A549 (cell line): ENCODE measurements around the gene MAP1S. TPM values are rescaled to one million over a fixed set of nuclear protein-coding genes. Genes with fewer than 3 reads are reported as not detected.

ENCODE experiments used
- ATAC-seq, 2 experiments: fragments of 200-7000 bp in 1 of 2; fragments of >200 bp in 1 of 2; cut with Nextera tagmentation in 1 of 2; cut with Tn5 transposase in 1 of 2; 3 replicates each; pipeline versions ENCODE4 v1.8.0 to v1.9.1; 2018 to 2020; ENCODE audit warnings: mild to moderate bottlenecking in 1 of 2, moderate library complexity in 1 of 2
- CTCF ChIA-PET: fragments of 300-600 bp; sonication (Branson Sonifier 250); formaldehyde crosslinking; extraction: SDS; loops from one replicate; lab custom pipeline; 2021; ENCODE audit warnings: antibody characterized with exemption, inconsistent platforms; lab: Yijun Ruan, JAX
- POLR2A ChIA-PET: fragments of 350-600 bp; formaldehyde crosslinking; extraction: SDS; loops from one replicate; lab custom pipeline; 2021; ENCODE audit warnings: antibody characterized with exemption, inconsistent platforms; lab: Yijun Ruan, JAX
- DNase-seq, 2 experiments: peaks; one replicate each; pipeline versions ENCODE4 v3.0.0 to v3.0.0-alpha.2; 2011 to 2016; ENCODE audit warnings: low read depth in 1 of 2, low spot score in 1 of 2
- FAIRE-seq: peaks from 2 replicates; lab custom pipeline; 2011; peaks lifted over from hg19 to GRCh38; lab: Jason Lieb, UNC
- H3K27ac ChIP-seq, 2 experiments: fragments of >200 bp; sonication (Bioruptor Twin); formaldehyde crosslinking; 3 replicates each; pipeline ENCODE4 v1.5.1; 2016 to 2017
- H3K4me1 ChIP-seq: fragments of >200 bp; sonication (Bioruptor Twin); formaldehyde crosslinking; 3 replicates; pipeline ENCODE4 v1.6.1; 2016
- H3K4me2 ChIP-seq: fragments of >200 bp; sonication (Bioruptor Twin); formaldehyde crosslinking; 3 replicates; pipeline ENCODE4 v1.6.1; 2016
- H3K4me3 ChIP-seq: fragments of >200 bp; sonication (Bioruptor Twin); formaldehyde crosslinking; 3 replicates; pipeline ENCODE4 v1.5.1; 2016
- H3K9me3 ChIP-seq: fragments of >200 bp; sonication (Bioruptor Twin); formaldehyde crosslinking; 3 replicates; pipeline ENCODE4 v1.6.1; 2016
- CBX2 ChIP-seq: fragments of 200-600 bp; sonication (generic); IDR thresholded peaks from 2 replicates; pipeline ENCODE4 v1.6.1; 2016; ENCODE audit warnings: low read depth, mild to moderate bottlenecking, borderline replicate concordance
- CBX8 ChIP-seq: fragments of 200-600 bp; sonication (generic); IDR thresholded peaks from 2 replicates; pipeline ENCODE4 v1.6.1; 2016
- CHD2 ChIP-seq: fragments of 150-350 bp; IDR thresholded peaks from 2 replicates; pipeline ENCODE4 v1.6.1; 2014; ENCODE audit warnings: low read length; ENCODE audit not compliant: partially characterized antibody
- CHD4 ChIP-seq: fragments of 200-600 bp; sonication (generic); IDR thresholded peaks from 2 replicates; pipeline ENCODE4 v1.6.1; 2016; ENCODE audit warnings: antibody characterized with exemption, mild to moderate bottlenecking, borderline replicate concordance
- CTCF ChIP-seq: fragments of >200 bp; sonication (Bioruptor Twin); formaldehyde crosslinking; IDR thresholded peaks from 3 replicates; pipeline ENCODE4 v1.5.1; 2016
- EHF ChIP-seq: fragments of 250-450 bp; sonication (Bioruptor Pico); IDR thresholded peaks from 2 replicates; pipeline ENCODE4 v1.5.0; 2020; ENCODE audit warnings: mild to moderate bottlenecking
- FOSB ChIP-seq: fragments of 250-450 bp; sonication (Bioruptor Pico); IDR thresholded peaks from 2 replicates; pipeline ENCODE4 v1.5.0; 2020; ENCODE audit warnings: mild to moderate bottlenecking, moderate library complexity
- GATA3 ChIP-seq: IDR thresholded peaks from 2 replicates; pipeline ENCODE4 v1.6.1; 2012; ENCODE audit warnings: borderline replicate concordance
- HOXA7 ChIP-seq: fragments of 250-450 bp; sonication (Bioruptor Pico); IDR thresholded peaks from 2 replicates; pipeline ENCODE4 v1.5.0; 2020; ENCODE audit warnings: mild to moderate bottlenecking, moderate library complexity
- KDM1A ChIP-seq: fragments of 200-600 bp; sonication (generic); IDR thresholded peaks from 2 replicates; pipeline ENCODE4 v1.6.1; 2016; ENCODE audit warnings: low read depth, mild to moderate bottlenecking
- KDM5A ChIP-seq: fragments of 200-600 bp; sonication (generic); IDR thresholded peaks from 2 replicates; pipeline ENCODE4 v1.6.1; 2016; ENCODE audit warnings: antibody characterized with exemption, mild to moderate bottlenecking
- MYC ChIP-seq: IDR thresholded peaks from 2 replicates; pipeline ENCODE4 v1.6.1; 2012; ENCODE audit warnings: mild to moderate bottlenecking, inconsistent platforms, low read length, improper control_type of control experiment, borderline replicate concordance
- PHF8 ChIP-seq: fragments of 200-600 bp; sonication (generic); IDR thresholded peaks from 2 replicates; pipeline ENCODE4 v1.6.1; 2016; ENCODE audit warnings: low read depth, mild to moderate bottlenecking, antibody characterized with exemption, moderate library complexity, borderline replicate concordance
- RAD21 ChIP-seq, 2 experiments: fragments of >200 bp in 1 of 2; sonication (Bioruptor Twin) in 1 of 2; formaldehyde crosslinking in 1 of 2; IDR thresholded peaks in 1 of 2; conservative IDR thresholded peaks in 1 of 2; 2 replicates in 1 of 2; 3 replicates in 1 of 2; pipeline ENCODE4 v1.6.1; 2012 to 2018; ENCODE audit warnings: inconsistent platforms in 1 of 2
- RARB ChIP-seq: fragments of 250-450 bp; sonication (Bioruptor Pico); IDR thresholded peaks from 2 replicates; pipeline ENCODE4 v1.8.0; 2021; ENCODE audit warnings: mild to moderate bottlenecking, moderate library complexity
- REST ChIP-seq: fragments of 200-600 bp; sonication (generic); IDR thresholded peaks from 2 replicates; pipeline ENCODE4 v1.6.1; 2016; ENCODE audit warnings: antibody characterized with exemption, mild to moderate bottlenecking, moderate library complexity
- RNF2 ChIP-seq: fragments of 200-600 bp; sonication (generic); IDR thresholded peaks from 2 replicates; pipeline ENCODE4 v1.6.1; 2016; ENCODE audit warnings: low read depth, mild to moderate bottlenecking, antibody characterized with exemption, moderate library complexity, borderline replicate concordance
- TFCP2L1 ChIP-seq: fragments of 250-450 bp; sonication (Bioruptor Pico); IDR thresholded peaks from 2 replicates; pipeline ENCODE4 v1.5.0; 2021; ENCODE audit warnings: mild to moderate bottlenecking
- ZFP36 ChIP-seq: fragments of 450-650 bp; IDR thresholded peaks from 2 replicates; pipeline ENCODE4 v1.6.1; 2014; ENCODE audit warnings: borderline replicate concordance; ENCODE audit not compliant: partially characterized antibody
- ZNF302 ChIP-seq: fragments of 250-450 bp; sonication (Bioruptor Pico); IDR thresholded peaks from 2 replicates; pipeline ENCODE4 v1.9.0; 2021; ENCODE audit warnings: inconsistent platforms, mild to moderate bottlenecking, moderate library complexity
- WGBS: methylation state at CpG from one replicate; pipeline ENCODE4 v1.1.6; 2017; ENCODE audit errors: missing lambda C conversion rate; 5-methylcytosine and 5-hydroxymethylcytosine counted together
- polyA plus RNA-seq, 4 experiments: library from polyadenylated mRNA; depleted of rRNA in 3 of 4; stranded (reverse); fragments of >200 nt; fragmentation: RNase III in 1 of 4; extraction: RNeasy Plus Mini Kit Qiagen cat#74134 plus additional on column Dnase treatment in 1 of 4; gene quantifications; 2 replicates in 3 of 4; 3 replicates in 1 of 4; pipeline ENCODE4 v1.2.3, GENCODE V29; 2011 to 2017
- TF ChIP-seq, protein P1 (sequence below): IDR thresholded peaks from 2 replicates; pipeline ENCODE4 v1.6.1; 2012
- TF ChIP-seq, protein P2 (sequence below): IDR thresholded peaks from 2 replicates; pipeline ENCODE4 v1.6.1; 2012

Gene MAP1S
- polyA plus RNA-seq, 2 of the 4 experiments (the other 2 are of a cell fraction): 8.3 to 26.9 TPM

GRCh38 chr19:17711851-17712250 is 7.4 kb upstream of the MAP1S start (continued):
- TF ChIP-seq, protein P1, sequence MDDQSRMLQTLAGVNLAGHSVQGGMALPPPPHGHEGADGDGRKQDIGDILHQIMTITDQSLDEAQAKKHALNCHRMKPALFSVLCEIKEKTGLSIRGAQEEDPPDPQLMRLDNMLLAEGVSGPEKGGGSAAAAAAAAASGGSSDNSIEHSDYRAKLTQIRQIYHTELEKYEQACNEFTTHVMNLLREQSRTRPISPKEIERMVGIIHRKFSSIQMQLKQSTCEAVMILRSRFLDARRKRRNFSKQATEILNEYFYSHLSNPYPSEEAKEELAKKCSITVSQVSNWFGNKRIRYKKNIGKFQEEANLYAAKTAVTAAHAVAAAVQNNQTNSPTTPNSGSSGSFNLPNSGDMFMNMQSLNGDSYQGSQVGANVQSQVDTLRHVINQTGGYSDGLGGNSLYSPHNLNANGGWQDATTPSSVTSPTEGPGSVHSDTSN: no peak
- TF ChIP-seq CHD4: no peak
- TF ChIP-seq CTCF: no peak
- TF ChIP-seq, all 56 proteins: peak for 0

GRCh38 chr19:17716309-17716929 is 2.9 kb upstream of the MAP1S start:
- ATAC-seq (0 out of 6 replicates have a peak, but pooled peaks of 1 of the 2 experiments have one; percentile 14), DNase-seq (no peak), FAIRE-seq (no peak)
- WGBS: 62% methylated on average over 3 of the region's 4 CpGs
- Histone ChIP-seq H3K4me1 (peaks cover 14% of the 10 kb centered on the region), H3K4me2 (no peak overlapping the region), H3K9me3 (no peaks in the 10 kb centered on the region), H3K27ac (no peak overlapping the region), H3K4me3 (no peak overlapping the region)
- ChIA-PET POLR2A (no interaction called here), CTCF (interaction anchor here (1.1 to 2.0 kb wide), 3 partner anchors 10 to 50 kb away, joined by 4 to 10 read pairs (median 5); no protein-coding TSS in a partner anchor)
- TF ChIP-seq CBX2: no peak
- no peak for TF ChIP-seq EHF (CRISPR knock-in tag)
- TF ChIP-seq RARB (CRISPR knock-in tag): no peak
- no peak for TF ChIP-seq RAD21 (conservative IDR thresholded peaks at IDR 0.05 in 1 of 2, IDR thresholded peaks at IDR 0.05 in 1 of 2)
- no peak for TF ChIP-seq CBX8
- TF ChIP-seq TFCP2L1 (CRISPR knock-in tag): no peak
- no peak for TF ChIP-seq MYC
- TF ChIP-seq HOXA7 (CRISPR knock-in tag): no peak
- no peak for TF ChIP-seq ZNF302 (CRISPR knock-in tag)
- TF ChIP-seq REST: no peak
- TF ChIP-seq RNF2: no peak
- no peak for TF ChIP-seq PHF8
- no peak for TF ChIP-seq CHD4
- no peak for TF ChIP-seq CHD2

DNA sequence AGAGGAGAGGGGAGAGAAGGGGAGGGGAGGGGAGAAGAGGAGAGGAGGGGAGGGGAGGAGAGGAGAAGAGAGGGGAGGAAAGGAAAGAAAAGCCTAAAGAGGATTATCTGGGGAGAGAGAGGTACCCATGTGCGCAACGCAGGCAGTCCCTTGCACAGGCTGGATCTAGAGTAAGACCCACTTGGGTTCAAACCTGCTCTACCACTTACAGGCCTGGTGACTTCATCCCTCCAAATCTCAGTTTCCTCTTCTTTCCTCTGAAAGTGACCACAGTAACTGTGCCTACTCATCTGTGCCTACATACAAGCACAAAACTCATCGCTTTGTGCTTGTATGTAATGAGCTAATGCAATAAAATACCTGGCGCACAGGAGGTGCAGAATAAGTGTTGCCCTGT is 732 bp upstream of the MAP1S start:
- 98% methylated on average over 4 of the region's 4 CpGs for WGBS
- CTCF ChIA-PET: interaction anchor here (1.2 kb wide), 1 partner anchor 56 kb away, joined by 3 read pairs; no protein-coding TSS in a partner anchor
- POLR2A ChIA-PET: interaction anchor here (0.6 to 1.1 kb wide), 2 partner anchors 13 to 112 kb away, joined by 3 to 5 read pairs; no protein-coding TSS in a partner anchor

More for the DNA sequence above, 732 bp upstream of the MAP1S start:
- no peak for FAIRE-seq
- no peak for TF ChIP-seq GATA3
- TF ChIP-seq FOSB (CRISPR knock-in tag): no peak
- TF ChIP-seq KDM1A: no peak
- no peak for TF ChIP-seq PHF8
- TF ChIP-seq, protein P2, sequence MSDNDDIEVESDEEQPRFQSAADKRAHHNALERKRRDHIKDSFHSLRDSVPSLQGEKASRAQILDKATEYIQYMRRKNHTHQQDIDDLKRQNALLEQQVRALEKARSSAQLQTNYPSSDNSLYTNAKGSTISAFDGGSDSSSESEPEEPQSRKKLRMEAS: no peak
- no peak for TF ChIP-seq CHD4
- no peak for TF ChIP-seq KDM5A
- TF ChIP-seq ZFP36: no peak
- Histone ChIP-seq H3K9me3 (no peaks in the 10 kb centered on the region), H3K4me3 (no peak overlapping the region; the same call in 2 of the 3 replicates), H3K4me2 (peak overlapping the region; percentile 97), H3K4me1 (peaks cover 14% of the 10 kb centered on the region), H3K27ac (peak overlapping the region; percentile 98 to 100; a peak in 4 of 6 replicates)
- ATAC-seq: no peak
- DNase-seq: no peak
